Fibroblast of mammary gland (primary cell): ENCODE data around the gene TM2D1.
"Not testable (repeated sequence)": the region's sequence is repeated elsewhere in the genome, so short reads cannot be mapped to it uniquely, and the experiment has no call there.

Source experiments
- DNase-seq: peaks from one replicate; pipeline ENCODE4 v3.0.0-alpha.2; 2010; ENCODE audit warnings: low read depth
- H3K4me3 ChIP-seq: 2 replicates; pipeline ENCODE4 v1.5.1; 2011; ENCODE audit warnings: low read depth, mild to moderate bottlenecking, low read length, moderate library complexity; ENCODE audit not compliant: control insufficient read depth
- CTCF ChIP-seq: conservative IDR thresholded peaks from 2 replicates; pipeline ENCODE4 v1.5.1; 2011; ENCODE audit warnings: low read depth, low read length, inconsistent platforms; ENCODE audit not compliant: control insufficient read depth, insufficient read depth

Gene TM2D1

GRCh38 chr1:61742620-61743430, 17.9 kb upstream of the TM2D1 start:
- no peak for TF ChIP-seq CTCF
- H3K4me3 ChIP-seq: peak overlapping the region; percentile 66
- peak; percentile 30 for DNase-seq

GRCh38 chr1:61741711-61742619, 17.0 kb upstream of the TM2D1 start, which contains the start of gene PATJ:
PATJ (plus strand) TSS chr1:61742480; CDS start chr1:61762893, 20,413 bp downstream.
- no peak for DNase-seq
- peak within 1 kb of the TSS; percentile 66 for H3K4me3 ChIP-seq
- TF ChIP-seq CTCF: no peak

GRCh38 chr1:61740751-61741700, 16.1 kb upstream of the TM2D1 start:
- TF ChIP-seq CTCF: no peak
- H3K4me3 ChIP-seq: no peak overlapping the region
- DNase-seq: no peak

GRCh38 chr1:61732726-61733125, 7.8 kb upstream of the TM2D1 start:
- no peak for DNase-seq
- no peak for TF ChIP-seq CTCF

GRCh38 chr1:61730679-61731078, 5.7 kb upstream of the TM2D1 start:
- DNase-seq, H3K4me3 ChIP-seq: not testable (repeated sequence)

More at GRCh38 chr1:61732726-61733125, 7.8 kb upstream of the TM2D1 start:
- H3K4me3 ChIP-seq: no peak overlapping the region

GRCh38 chr1:61727544-61727943, 2.6 kb upstream of the TM2D1 start:
- TF ChIP-seq CTCF: no peak
- DNase-seq: no peak

More at GRCh38 chr1:61727544-61727943, 2.6 kb upstream of the TM2D1 start:
- H3K4me3 ChIP-seq: no peak overlapping the region
